ENCODE data around the gene ETF1.
"Not testable (repeated sequence)": the region's sequence is repeated elsewhere in the genome, so short reads cannot be mapped to it uniquely, and the experiment has no call there.

ETF1 gene

GRCh38 chr5:138528208-138528607 is 14.8 kb downstream of the ETF1 start:
- DNase-seq = no peak

DNA sequence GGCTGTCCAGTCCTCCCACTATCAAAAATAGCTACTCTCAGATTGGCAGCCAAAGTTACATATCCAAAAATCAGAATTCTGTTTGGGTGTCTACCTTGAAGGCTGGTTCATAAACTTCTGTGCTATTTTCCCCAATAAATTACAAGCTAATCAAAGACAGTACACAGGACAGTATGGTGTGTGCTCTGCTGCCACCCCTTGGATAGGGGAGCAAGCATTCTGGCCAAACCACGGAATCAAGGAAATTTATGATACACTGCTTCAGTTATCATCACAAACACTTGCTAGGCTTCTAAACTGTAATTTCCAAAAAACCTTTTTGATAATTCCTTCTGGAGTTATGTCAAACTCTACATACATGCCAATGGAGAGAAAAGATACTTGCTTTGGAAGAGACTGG is 15.9 kb downstream of the ETF1 start:
- DNase-seq = no peak

GRCh38 chr5:138523406-138523805 is 19.6 kb downstream of the ETF1 start:
- no peak for DNase-seq

DNA sequence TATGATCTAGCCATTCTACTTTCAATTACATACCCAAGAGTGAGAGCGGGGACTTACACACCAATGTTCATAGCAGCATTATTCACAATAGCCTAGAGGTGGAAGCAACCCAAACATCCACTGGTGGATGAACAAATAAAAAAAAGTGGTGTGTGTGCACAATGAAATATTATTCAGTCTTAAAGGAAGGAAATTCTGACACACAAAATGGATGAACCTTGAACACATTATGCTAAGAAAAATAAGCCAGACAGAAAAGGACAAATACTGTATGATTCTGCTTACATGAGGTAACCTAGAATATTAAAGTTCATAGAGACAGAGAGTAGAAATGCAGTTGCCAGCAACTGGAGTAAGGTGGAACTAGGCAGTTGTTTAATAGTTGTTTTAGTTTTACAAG is 22.1 kb downstream of the ETF1 start:
- DNase-seq = no peak

GRCh38 chr5:138517437-138517836 is 25.6 kb downstream of the ETF1 start:
- DNase-seq = no peak

DNA sequence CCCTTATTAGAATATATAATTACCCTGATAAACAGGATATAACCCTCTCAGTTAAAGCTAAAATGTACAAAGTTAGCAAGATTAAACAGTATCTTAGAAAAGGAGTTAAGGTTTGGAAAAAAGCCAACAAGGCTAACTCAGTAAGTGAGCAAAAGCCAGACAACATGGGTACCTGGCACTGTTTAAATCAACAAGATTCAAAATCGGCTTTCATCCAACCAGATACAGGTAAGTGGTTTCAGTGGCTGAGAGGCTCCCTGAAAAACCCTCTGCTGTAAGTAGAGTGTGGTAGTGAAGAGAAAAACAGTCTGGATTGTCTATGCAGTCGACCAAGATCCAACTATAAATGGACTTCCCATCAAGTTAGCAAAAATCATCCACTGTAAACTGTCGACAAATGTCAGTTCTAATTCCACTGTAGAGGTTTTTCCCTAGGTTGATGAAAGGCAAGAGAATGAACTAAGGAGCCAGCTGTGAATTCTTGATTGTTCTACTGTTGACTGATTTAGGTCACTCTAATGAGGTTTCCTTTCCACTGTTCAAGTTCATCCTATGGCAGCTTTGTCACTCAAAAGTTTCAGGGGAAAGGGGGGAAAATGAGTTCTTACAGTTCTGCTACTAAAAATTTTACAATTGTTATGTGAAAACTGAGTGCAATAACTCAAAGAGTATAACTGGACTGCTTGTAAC is 27.3 kb downstream of the ETF1 start:
- no peak for DNase-seq

- DNase-seq = no peak
Measured at GRCh38 chr5:138514021-138514420, 29.0 kb downstream of the ETF1 start.

DNA sequence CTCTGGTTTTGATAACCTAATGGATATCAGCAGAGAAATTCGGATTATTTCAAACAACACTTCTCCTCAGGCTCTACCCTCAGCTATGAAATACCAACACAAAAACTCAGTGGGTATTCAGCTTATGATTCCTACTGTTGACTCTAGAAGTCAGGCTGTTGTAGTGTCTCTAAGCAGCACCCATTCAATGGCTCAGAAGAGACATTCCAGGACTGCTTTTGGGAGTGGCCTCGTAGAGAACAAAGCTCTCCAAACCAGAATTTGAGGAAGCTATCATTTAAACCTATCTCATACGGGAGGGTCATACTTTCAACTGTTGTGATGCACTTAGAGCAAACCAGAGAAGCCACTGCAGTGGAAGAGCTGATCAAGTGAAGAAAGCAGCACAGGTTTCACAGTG is 34.1 kb downstream of the ETF1 start:
- DNase-seq = no peak

GRCh38 chr5:138507485-138507884 is 35.6 kb downstream of the ETF1 start:
- DNase-seq = not testable (repeated sequence)

- DNase-seq = no peak
Measured at GRCh38 chr5:138506370-138507306, 36.4 kb downstream of the ETF1 start.

GRCh38 chr5:138504799-138505198 is 38.2 kb downstream of the ETF1 start:
- no peak for DNase-seq

DNA sequence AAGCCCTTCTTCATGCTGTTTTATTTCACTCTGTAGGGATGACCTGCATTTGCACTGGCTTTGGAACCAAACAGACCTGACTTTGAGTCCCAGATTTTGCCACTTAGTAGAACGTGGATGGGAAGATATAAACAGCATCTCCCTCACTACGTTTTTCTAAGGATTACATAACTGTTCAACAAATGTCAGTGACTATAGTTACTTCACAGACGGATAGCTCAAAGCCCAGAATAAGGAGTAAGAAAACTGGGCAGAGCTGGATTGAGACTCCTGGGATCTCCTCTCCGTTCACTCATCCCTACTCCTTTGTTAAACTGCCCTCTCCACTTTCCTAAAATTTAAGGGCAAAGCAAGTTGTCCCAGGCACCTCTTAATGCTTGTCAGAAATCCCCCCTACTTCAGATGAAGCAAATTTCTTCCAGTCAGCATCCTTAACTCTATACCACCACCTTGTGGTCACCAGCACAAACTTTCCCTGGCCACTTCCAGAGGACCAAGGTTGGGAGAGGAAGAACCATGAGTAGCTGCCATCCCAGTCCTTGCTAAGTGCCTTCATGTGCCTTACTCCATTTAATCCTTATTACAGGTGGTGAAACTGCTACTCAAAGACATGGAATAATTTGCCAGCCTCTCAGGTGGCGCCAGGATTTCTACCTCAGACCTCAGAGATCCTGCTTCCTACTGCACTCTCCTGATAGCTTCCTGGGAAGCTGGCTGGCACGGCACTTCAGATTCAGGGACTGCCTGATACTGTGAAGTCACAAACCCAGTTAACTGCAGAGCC is 39.4 kb downstream of the ETF1 start:
- no peak for DNase-seq

GRCh38 chr5:138502521-138502920 is 40.5 kb downstream of the ETF1 start:
- no peak for DNase-seq

GRCh38 chr5:138502121-138502520 is 40.9 kb downstream of the ETF1 start:
- DNase-seq = no peak

DNA sequence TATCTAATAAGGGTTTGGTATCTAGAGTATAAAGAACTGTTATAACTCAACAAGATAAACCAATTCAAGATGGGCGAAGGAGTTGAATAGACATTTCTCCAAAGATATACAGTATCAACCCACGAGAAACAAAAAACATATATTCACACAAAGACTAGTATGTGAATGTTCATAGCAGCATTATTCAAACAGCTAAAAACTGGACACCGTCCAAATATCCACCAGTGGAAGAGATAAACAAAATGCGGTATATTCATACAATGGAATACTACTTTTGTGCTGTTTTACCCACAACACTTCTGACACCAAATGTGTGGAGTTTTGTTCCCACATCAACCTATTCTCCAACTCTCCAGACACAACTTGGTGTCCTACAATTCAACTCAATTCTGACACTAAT is 44.7 kb downstream of the ETF1 start:
- DNase-seq = no peak

DNA sequence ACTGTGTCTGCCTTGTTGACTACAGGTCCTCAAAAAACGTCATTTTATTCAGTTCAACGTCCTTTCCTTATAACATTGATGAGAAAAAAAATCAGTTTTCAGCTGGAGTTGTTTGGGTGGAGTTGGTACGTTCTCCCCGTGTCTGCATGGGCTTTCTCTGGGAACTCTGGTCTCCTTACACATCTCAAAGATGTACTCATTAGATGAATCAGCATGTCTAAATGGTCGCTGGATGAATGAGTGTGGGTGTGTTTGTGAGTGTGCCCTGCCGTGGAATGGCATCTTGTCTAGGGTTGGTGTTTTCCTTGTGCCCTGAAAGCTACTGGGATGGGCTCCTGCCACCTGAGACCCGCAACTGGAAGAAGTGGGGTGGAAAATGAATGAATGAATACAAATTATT is 47.7 kb downstream of the ETF1 start:
- DNase-seq = no peak

DNA sequence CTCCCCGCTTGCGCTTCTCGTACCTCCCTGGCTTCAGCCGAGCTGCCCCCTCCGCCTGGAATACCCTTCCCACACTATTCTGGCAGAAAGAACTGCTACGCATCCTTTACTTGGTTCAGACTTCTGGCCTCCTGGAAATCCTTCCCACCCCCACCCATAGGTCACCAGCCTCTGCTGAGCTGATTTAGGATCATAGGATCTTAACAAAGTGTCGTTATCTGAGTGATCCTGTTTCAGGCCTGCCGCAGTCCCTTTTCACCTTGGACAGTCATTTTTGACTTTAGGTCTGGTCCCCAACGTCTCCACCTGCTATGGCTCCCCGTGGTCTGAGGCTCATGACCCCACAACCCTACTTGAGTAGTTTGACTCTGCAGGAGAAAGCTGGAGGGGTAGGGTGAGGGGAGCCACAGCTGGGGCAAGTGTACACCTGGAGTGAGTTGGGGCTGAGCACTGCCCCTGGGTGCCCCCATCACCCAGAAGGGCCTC is 50.4 kb downstream of the ETF1 start:
- no peak for DNase-seq

GRCh38 chr5:138491669-138492559 is 51.1 kb downstream of the ETF1 start:
- DNase-seq = peak; percentile 85

- DNase-seq = no peak
Measured at GRCh38 chr5:138491284-138491648, 51.8 kb downstream of the ETF1 start.

DNA sequence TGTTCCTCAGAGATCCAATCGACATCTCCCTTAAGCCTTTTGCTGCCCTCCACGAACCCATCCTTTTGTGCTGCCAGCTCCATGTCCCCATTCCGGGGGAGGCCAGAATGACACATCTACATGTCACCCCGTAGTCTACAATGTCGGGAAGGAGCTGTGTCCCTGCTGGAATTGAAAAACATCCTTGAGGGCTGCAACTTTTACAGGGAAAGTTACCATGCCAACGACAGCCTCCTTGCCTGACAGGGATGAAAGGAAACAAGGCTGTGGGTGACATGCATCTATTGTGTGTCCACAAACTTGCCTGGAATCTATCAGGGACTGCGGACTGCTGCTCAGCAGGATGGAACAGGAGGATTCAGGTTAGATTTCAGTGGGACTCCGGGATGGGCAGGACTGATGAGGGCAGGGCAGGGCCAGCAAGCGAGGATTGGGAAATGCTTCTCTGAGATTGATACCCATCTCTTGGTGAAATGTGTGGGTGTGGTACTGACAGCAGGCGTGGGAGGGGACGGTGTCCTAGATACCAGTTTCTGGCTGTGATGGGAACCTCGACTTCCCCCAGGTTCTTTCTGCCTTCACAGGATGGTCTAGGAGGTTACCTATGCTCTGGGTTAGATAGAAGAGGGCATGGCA is 52.3 kb downstream of the ETF1 start:
- no peak for DNase-seq

GRCh38 chr5:138489683-138490061 is 53.4 kb downstream of the ETF1 start:
- DNase-seq = no peak

- DNase-seq = no peak
Measured at GRCh38 chr5:138488481-138488945, 54.5 kb downstream of the ETF1 start.
